ENCODE measurements around the gene PICK1. TPM values are rescaled to one million over a fixed set of nuclear protein-coding genes. Genes with fewer than 3 reads are reported as not detected.
A peak's percentile ranks its signal among the peaks of the same experiment; 100 is the strongest.

Gene PICK1
- total RNA-seq, 2 experiments from 2014 or later, result 19.2 to 23.8 TPM

DNA sequence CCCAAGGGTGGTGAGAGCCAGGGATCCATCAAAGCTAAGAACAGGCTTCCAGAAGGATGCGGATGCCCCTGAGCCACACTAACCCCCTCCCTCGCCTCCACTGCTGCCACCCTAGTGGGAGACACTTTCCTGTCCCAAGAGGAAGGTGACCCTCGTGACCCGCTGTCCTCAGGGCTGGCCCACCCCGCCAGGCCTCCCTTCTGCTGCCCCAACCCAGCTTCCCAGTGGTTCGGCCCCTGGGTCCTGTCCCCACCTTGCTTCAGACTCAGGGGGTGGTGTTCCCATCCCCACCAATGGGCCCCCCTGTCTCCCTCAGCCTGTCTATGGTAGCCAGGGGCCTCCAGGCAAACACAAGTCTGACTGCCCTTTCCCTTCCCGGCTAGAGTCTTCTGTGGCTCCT, 6.5 kb upstream of the PICK1 start:
- H3K27ac ChIP-seq (ENCODE audit: low read depth, low read length, poor library complexity, severe bottlenecking), result no peak overlapping the region
- no TSS peak for BruUV-seq (replicated peaks)
- TF ChIP-seq, protein P1, sequence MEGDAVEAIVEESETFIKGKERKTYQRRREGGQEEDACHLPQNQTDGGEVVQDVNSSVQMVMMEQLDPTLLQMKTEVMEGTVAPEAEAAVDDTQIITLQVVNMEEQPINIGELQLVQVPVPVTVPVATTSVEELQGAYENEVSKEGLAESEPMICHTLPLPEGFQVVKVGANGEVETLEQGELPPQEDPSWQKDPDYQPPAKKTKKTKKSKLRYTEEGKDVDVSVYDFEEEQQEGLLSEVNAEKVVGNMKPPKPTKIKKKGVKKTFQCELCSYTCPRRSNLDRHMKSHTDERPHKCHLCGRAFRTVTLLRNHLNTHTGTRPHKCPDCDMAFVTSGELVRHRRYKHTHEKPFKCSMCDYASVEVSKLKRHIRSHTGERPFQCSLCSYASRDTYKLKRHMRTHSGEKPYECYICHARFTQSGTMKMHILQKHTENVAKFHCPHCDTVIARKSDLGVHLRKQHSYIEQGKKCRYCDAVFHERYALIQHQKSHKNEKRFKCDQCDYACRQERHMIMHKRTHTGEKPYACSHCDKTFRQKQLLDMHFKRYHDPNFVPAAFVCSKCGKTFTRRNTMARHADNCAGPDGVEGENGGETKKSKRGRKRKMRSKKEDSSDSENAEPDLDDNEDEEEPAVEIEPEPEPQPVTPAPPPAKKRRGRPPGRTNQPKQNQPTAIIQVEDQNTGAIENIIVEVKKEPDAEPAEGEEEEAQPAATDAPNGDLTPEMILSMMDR (conservative IDR thresholded peaks at IDR 0.05; ENCODE audit: low read length), result no peak
- TF ChIP-seq EZH2phosphoT487 (IDR thresholded peaks at IDR 0.05; ENCODE audit: borderline replicate concordance, low read depth, low read length), result no peak
- H4K20me1 ChIP-seq (ENCODE audit: insufficient read depth, low read length), result no peaks in the 10 kb centered on the region
- H3K4me1 ChIP-seq (ENCODE audit: insufficient read depth, low read length, poor library complexity, severe bottlenecking), result peaks cover 34% of the 10 kb centered on the region
- H3K4me2 ChIP-seq (ENCODE audit: low read length), result no peak overlapping the region
- ChIA-PET CTCF (ENCODE audit: unreplicated experiment) (no interaction called here), POLR2A (no interaction called here)
- intact Hi-C loops (cut with micrococcal nuclease; ENCODE audit: unreplicated experiment), result loop anchor here (5.0 to 10.0 kb wide), 2 partner anchors 412 to 654 kb away; partner anchors contain the start of genes GTPBP1 and JOSD1
- no peaks in the 10 kb centered on the region for H3K9me3 ChIP-seq (ENCODE audit: low read length)
- no peak for DNase-seq (ENCODE audit: low spot score)
- no peaks in the 10 kb centered on the region for H3K79me2 ChIP-seq (ENCODE audit: insufficient read depth, low read depth, low read length)
- no peaks in the 10 kb centered on the region for H3K36me3 ChIP-seq (ENCODE audit: insufficient read depth, low read length)
- H3K9me2 ChIP-seq (ENCODE audit: insufficient read depth, low read length), result no peaks in the 10 kb centered on the region
- H3K4me3 ChIP-seq (ENCODE audit: low read depth, low read length, poor library complexity, severe bottlenecking), result no peak overlapping the region
- H2AFZ ChIP-seq (ENCODE audit: low read length), result no peak overlapping the region

DNA sequence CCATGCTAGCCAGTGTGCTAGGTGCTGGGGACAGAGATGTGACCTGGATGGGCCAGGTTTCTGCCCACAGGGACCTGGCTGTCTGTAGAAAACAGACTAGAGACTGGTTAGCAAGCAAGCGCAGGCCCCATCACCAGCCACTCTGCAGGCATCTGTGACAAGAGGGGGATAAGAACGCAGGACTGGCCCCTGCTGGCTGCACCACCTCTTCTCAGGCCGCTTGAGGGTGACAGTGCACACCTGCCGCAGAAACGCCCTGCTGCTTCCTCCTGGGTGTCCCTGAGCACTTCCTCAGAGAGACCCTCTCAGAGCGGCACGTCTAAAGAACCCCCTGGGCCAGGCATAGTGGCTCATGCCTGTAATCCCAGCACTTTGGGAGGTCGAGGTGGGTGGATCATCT, 5.9 kb upstream of the PICK1 start:
- no TSS peak for BruUV-seq (replicated peaks)
- no peak overlapping the region for H3K4me3 ChIP-seq (ENCODE audit: low read depth, low read length, poor library complexity, severe bottlenecking)

More for the DNA sequence above, 5.9 kb upstream of the PICK1 start:
- Histone ChIP-seq H3K27ac (ENCODE audit: low read depth, low read length, poor library complexity, severe bottlenecking) (no peak overlapping the region), H3K9me2 (ENCODE audit: insufficient read depth, low read length) (no peaks in the 10 kb centered on the region), H4K20me1 (ENCODE audit: insufficient read depth, low read length) (no peaks in the 10 kb centered on the region), H3K4me1 (ENCODE audit: insufficient read depth, low read length, poor library complexity, severe bottlenecking) (peaks cover 38% of the 10 kb centered on the region), H3K79me2 (ENCODE audit: insufficient read depth, low read depth, low read length) (no peaks in the 10 kb centered on the region), H2AFZ (ENCODE audit: low read length) (no peak overlapping the region), H3K36me3 (ENCODE audit: insufficient read depth, low read length) (no peaks in the 10 kb centered on the region), H3K4me2 (ENCODE audit: low read length) (no peak overlapping the region), H3K9me3 (ENCODE audit: low read length) (no peaks in the 10 kb centered on the region)
- ChIA-PET POLR2A (no interaction called here), CTCF (ENCODE audit: unreplicated experiment) (no interaction called here)
- peak; percentile 53 for DNase-seq (ENCODE audit: low spot score)
- intact Hi-C loops (cut with micrococcal nuclease; ENCODE audit: unreplicated experiment), result loop anchor here (5.0 to 10.0 kb wide), 2 partner anchors 411 to 654 kb away; partner anchors contain the start of genes GTPBP1 and JOSD1
- TF ChIP-seq, protein P1 (conservative IDR thresholded peaks at IDR 0.05; ENCODE audit: low read length), result peak; percentile 25; the same call in 1 of the 2 replicates
- no peak for TF ChIP-seq EZH2phosphoT487 (IDR thresholded peaks at IDR 0.05; ENCODE audit: borderline replicate concordance, low read depth, low read length)

Data from OCI-LY7 (cell line).